ENCODE measurements around the gene IPO13. TPM values are rescaled to one million over a fixed set of nuclear protein-coding genes. Genes with fewer than 3 reads are reported as not detected.

The IPO13 gene
- total RNA-seq, 2 experiments from 2014 or later, result 24.1 to 24.4 TPM

DNA sequence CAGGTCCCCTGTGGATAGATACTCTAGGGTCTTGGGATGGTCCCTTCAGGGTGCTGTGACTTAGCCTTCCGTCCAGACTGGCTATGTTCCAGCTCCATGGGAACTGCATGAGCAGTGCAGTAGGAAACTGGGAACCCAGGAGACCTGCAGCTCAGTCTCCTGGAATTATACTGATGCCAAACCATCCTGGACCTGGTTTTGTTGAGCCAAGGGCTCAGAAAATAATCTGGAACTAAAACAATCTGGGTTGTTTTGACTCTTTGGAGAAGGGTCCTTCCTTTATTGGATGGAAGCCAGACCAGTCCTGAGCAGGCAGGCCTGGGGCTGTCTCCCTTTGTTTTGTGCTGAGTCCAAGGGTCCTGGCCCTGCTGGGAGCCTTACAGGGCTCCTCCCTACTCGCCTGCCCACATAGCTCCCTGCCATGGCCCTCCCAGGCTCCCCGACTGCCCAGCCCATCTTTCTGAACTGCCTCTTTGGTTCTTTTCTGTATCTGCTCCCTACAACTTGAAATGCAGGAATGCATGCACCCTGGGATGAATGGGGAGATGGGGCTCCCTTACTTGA, 1.2 kb downstream of the IPO13 start:
- DNase-seq (no peak), ATAC-seq (ENCODE audit: low read depth) (no peak)
- Mint-ChIP-seq H3K27ac (peak overlapping the region; percentile 90), H3K4me3 (peak overlapping the region; percentile 93), H3K9me3 (no peaks in the 10 kb centered on the region), H3K27me3 (no peaks in the 10 kb centered on the region), H3K36me3 (peaks cover 4% of the 10 kb centered on the region), H3K4me1 (peaks cover 25% of the 10 kb centered on the region)
- POLR2A ChIA-PET, result interaction anchor here (2.6 to 3.5 kb wide), 2 partner anchors 13 to 23 kb away, joined by 10 to 22 read pairs; partner anchors contain the start of gene DPH2

- POLR2A ChIA-PET, result interaction anchor here (1.2 to 1.7 kb wide), 2 partner anchors 9 to 15 kb away, joined by 3 to 6 read pairs; no protein-coding TSS in a partner anchor
- H3K36me3 Mint-ChIP-seq, result peaks cover 4% of the 10 kb centered on the region
- H3K9me3 Mint-ChIP-seq, result no peaks in the 10 kb centered on the region
- H3K4me3 Mint-ChIP-seq, result no peak overlapping the region
- H3K27ac Mint-ChIP-seq, result no peak overlapping the region
- peaks cover 25% of the 10 kb centered on the region for H3K4me1 Mint-ChIP-seq
- DNase-seq (no peak), ATAC-seq (ENCODE audit: low read depth) (no peak)
- H3K27me3 Mint-ChIP-seq, result no peaks in the 10 kb centered on the region
Measured at GRCh38 chr1:43949678-43950077, 2.9 kb downstream of the IPO13 start.

- Mint-ChIP-seq H3K9me3 (no peaks in the 10 kb centered on the region), H3K4me3 (no peak overlapping the region), H3K36me3 (peaks cover 3% of the 10 kb centered on the region), H3K4me1 (peaks cover 12% of the 10 kb centered on the region), H3K27ac (no peak overlapping the region), H3K27me3 (no peaks in the 10 kb centered on the region)
- ATAC-seq (ENCODE audit: low read depth), result no peak
- POLR2A ChIA-PET, result no interaction called here
- no peak for DNase-seq
Measured at GRCh38 chr1:43951021-43951985, 4.6 kb downstream of the IPO13 start.

DNA sequence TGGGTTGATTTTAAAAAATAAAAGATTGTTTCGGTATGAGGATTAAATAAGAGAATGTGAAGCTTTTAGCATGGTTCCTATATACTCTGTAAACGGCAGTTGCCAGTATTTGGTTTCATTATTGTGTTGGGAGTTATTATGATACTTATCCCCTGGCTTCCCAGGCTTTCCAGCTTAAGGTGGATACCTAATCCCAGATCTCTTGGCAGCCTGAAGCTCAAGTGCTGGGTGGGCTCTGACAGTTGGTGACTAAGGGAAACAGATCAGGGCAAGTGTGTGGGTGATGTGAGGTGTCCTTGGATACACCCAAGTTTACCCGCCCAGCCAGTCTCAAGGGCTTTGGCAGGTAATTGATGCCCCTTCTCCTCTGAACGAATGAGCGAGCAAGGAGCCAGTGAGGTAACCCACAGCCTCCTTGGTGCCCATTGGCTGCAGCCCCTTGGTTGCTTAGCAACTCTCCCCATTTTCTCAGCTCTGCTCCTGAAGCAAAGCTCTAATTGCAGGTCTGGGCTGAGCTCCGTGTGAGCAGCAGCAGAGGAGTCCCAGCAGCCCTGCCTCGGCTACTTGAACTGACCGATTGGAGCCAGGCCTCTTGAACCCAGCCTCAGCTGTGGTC, 6.1 kb downstream of the IPO13 start:
- no peaks in the 10 kb centered on the region for H3K9me3 Mint-ChIP-seq
- POLR2A ChIA-PET, result no interaction called here

DNA sequence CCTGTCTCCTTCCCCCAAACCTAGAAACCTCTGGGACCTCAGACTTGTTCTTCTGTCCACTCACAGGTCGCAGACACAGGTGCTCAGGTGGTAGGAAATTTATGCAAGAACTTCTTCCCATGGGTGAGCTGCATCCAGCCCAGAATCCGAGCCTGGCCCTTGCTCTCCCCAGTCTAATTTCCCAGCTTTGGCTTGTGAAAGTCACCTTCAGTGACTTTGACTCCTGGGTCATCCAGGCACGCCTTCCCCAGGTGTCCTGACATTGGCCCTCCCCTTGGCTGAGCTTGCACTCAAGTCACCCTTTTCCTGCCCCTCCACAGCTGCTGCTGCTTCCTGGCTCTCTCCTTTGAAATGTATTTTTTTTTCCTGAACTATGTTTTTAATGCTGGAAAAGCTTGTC, 6.6 kb downstream of the IPO13 start:
- ATAC-seq (ENCODE audit: low read depth) (no peak), DNase-seq (no peak)
- no peaks in the 10 kb centered on the region for H3K27me3 Mint-ChIP-seq
- no peaks in the 10 kb centered on the region for H3K9me3 Mint-ChIP-seq
- no peak overlapping the region for H3K27ac Mint-ChIP-seq
- POLR2A ChIA-PET, result no interaction called here
- peaks cover 3% of the 10 kb centered on the region for H3K4me1 Mint-ChIP-seq
- H3K36me3 Mint-ChIP-seq, result peaks cover 6% of the 10 kb centered on the region
- H3K4me3 Mint-ChIP-seq, result no peak overlapping the region

More for the DNA sequence above, 6.1 kb downstream of the IPO13 start:
- H3K27me3 Mint-ChIP-seq, result no peaks in the 10 kb centered on the region
- H3K4me3 Mint-ChIP-seq, result no peak overlapping the region
- no peak for DNase-seq
- no peak for ATAC-seq (ENCODE audit: low read depth)
- peaks cover 6% of the 10 kb centered on the region for H3K36me3 Mint-ChIP-seq
- peaks cover 8% of the 10 kb centered on the region for H3K4me1 Mint-ChIP-seq
- H3K27ac Mint-ChIP-seq, result no peak overlapping the region

DNA sequence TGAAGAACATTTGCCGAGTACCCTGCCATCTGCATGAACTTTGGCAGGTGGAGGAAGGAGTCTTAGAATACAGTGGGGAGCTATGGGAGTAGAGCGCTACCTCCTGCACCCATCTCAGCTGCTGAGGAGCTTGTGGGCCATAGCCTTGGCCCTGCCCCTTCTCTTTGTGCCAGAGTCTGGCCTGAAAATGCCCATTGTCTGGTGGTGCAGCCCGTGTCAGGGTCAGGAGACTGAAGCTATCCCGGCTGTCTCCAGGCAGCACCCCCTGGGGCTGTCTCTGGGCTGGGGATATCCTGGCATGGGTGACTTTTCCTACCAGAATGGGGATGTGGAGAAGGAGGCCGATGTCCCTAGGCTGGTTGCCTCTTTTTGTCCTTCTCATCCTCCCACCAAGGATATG, 7.3 kb downstream of the IPO13 start:
- no peaks in the 10 kb centered on the region for H3K9me3 Mint-ChIP-seq
- no peaks in the 10 kb centered on the region for H3K27me3 Mint-ChIP-seq
- POLR2A ChIA-PET, result no interaction called here
- no peak overlapping the region for H3K4me3 Mint-ChIP-seq
- ATAC-seq (ENCODE audit: low read depth), result no peak
- no peak overlapping the region for H3K27ac Mint-ChIP-seq
- H3K4me1 Mint-ChIP-seq, result no peaks in the 10 kb centered on the region
- H3K36me3 Mint-ChIP-seq, result peaks cover 6% of the 10 kb centered on the region
- DNase-seq, result no peak

- Mint-ChIP-seq H3K4me1 (no peaks in the 10 kb centered on the region), H3K9me3 (no peaks in the 10 kb centered on the region), H3K4me3 (no peak overlapping the region), H3K27ac (no peak overlapping the region), H3K27me3 (no peaks in the 10 kb centered on the region), H3K36me3 (peaks cover 5% of the 10 kb centered on the region)
- DNase-seq, result no peak
- POLR2A ChIA-PET, result interaction anchor here (1.1 kb wide), 1 partner anchor 45 kb away, joined by 4 read pairs; no protein-coding TSS in a partner anchor
- no peak for ATAC-seq (ENCODE audit: low read depth)
Measured at GRCh38 chr1:43956234-43956633, 9.5 kb downstream of the IPO13 start.

- Mint-ChIP-seq H3K36me3 (peaks cover 7% of the 10 kb centered on the region), H3K27me3 (no peaks in the 10 kb centered on the region)
- ATAC-seq (ENCODE audit: low read depth), result no peak
Measured at GRCh38 chr1:43957407-43958040, 10.8 kb downstream of the IPO13 start.

DNA sequence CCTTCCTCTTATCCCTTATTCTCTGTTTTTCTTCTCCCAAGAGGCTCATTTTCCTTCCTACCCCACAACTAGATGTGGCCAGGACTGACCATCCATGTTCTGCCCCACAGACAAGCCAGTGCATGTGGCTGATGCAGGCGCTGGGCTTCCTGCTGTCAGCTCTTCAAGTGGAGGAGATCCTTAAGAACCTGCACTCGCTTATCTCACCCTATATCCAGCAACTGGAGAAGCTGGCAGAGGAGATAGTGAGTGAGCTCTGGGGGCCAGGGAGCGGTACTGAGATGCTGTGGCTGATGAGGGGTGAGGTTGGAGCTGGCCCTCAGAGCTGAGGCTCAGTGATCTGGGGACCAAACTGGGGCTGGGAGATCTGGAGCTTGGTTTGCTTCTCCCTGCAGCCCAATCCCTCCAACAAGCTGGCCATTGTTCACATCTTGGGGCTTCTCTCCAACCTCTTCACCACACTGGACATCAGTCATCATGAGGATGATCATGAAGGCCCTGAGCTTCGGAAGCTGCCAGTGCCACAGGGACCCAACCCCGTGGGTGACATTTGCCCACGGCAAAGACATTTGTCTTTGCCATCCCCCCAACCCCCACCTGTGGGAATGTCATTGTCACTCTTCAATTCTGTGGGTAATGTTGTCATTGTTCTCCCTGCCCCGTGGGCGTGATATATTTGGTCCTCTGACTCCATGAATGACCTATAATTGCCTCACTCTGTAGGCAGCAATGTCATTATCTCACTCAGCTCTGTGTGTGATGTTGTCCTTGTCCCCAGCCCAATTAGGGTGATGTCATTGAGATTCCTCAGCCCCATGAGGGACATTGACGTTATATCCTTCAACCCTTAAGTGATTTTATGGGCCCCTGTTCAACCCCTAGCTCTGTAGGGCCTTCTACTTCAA, 11.9 kb downstream of the IPO13 start:
- H3K27me3 Mint-ChIP-seq, result no peaks in the 10 kb centered on the region
- DNase-seq, result no peak
- no peak overlapping the region for H3K4me3 Mint-ChIP-seq
- no peaks in the 10 kb centered on the region for H3K9me3 Mint-ChIP-seq
- H3K27ac Mint-ChIP-seq, result no peak overlapping the region
- peaks cover 8% of the 10 kb centered on the region for H3K4me1 Mint-ChIP-seq
- POLR2A ChIA-PET, result interaction anchor here (1.2 kb wide), 1 partner anchor 9 kb away, joined by 3 read pairs; no protein-coding TSS in a partner anchor
- H3K36me3 Mint-ChIP-seq, result peaks cover 7% of the 10 kb centered on the region
- no peak for ATAC-seq (ENCODE audit: low read depth)

More at GRCh38 chr1:43957407-43958040, 10.8 kb downstream of the IPO13 start:
- no peak overlapping the region for H3K4me3 Mint-ChIP-seq
- POLR2A ChIA-PET, result interaction anchor here (1.1 kb wide), 1 partner anchor 46 kb away, joined by 4 read pairs; no protein-coding TSS in a partner anchor
- no peak for DNase-seq
- no peak overlapping the region for H3K27ac Mint-ChIP-seq
- H3K4me1 Mint-ChIP-seq, result peaks cover 4% of the 10 kb centered on the region
- no peaks in the 10 kb centered on the region for H3K9me3 Mint-ChIP-seq

DNA sequence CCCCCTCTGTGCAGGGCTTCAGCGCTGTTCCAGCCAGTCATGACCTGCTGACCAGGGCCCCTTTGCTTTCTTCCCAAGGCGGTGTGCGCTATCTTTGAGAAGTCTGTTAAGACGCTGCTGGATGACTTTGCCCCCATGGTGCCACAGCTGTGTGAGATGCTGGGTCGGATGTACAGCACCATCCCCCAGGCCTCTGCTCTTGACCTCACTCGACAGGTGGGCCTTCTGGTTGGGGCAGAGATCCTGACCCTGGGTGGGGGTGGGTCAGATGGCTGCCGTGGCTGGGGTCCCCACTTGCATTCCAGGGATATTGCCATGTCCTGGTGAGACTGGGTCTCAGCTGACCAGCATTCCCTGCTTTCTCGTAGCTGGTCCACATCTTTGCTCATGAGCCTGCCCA, 14.0 kb downstream of the IPO13 start:
- Mint-ChIP-seq H3K27me3 (no peaks in the 10 kb centered on the region), H3K9me3 (no peaks in the 10 kb centered on the region), H3K4me1 (peaks cover 8% of the 10 kb centered on the region)

GRCh38 chr1:43961692-43962091, 14.9 kb downstream of the IPO13 start:
- Mint-ChIP-seq H3K4me1 (peaks cover 8% of the 10 kb centered on the region), H3K27me3 (no peaks in the 10 kb centered on the region)

More for the DNA sequence above, 14.0 kb downstream of the IPO13 start:
- no peak overlapping the region for H3K4me3 Mint-ChIP-seq
- no peak overlapping the region for H3K27ac Mint-ChIP-seq
- no peak for ATAC-seq (ENCODE audit: low read depth)
- POLR2A ChIA-PET, result no interaction called here
- peaks cover 7% of the 10 kb centered on the region for H3K36me3 Mint-ChIP-seq
- DNase-seq, result no peak

GRCh38 chr1:43962324-43962723, 15.6 kb downstream of the IPO13 start:
- ATAC-seq (ENCODE audit: low read depth) (no peak), DNase-seq (no peak)
- H3K4me3 Mint-ChIP-seq, result no peak overlapping the region
- H3K27me3 Mint-ChIP-seq, result no peaks in the 10 kb centered on the region
- H3K27ac Mint-ChIP-seq, result no peak overlapping the region
- peaks cover 8% of the 10 kb centered on the region for H3K4me1 Mint-ChIP-seq
- POLR2A ChIA-PET, result no interaction called here
- no peaks in the 10 kb centered on the region for H3K9me3 Mint-ChIP-seq
- peaks cover 4% of the 10 kb centered on the region for H3K36me3 Mint-ChIP-seq

More at GRCh38 chr1:43961692-43962091, 14.9 kb downstream of the IPO13 start:
- Mint-ChIP-seq H3K4me3 (no peak overlapping the region), H3K27ac (no peak overlapping the region), H3K36me3 (peaks cover 7% of the 10 kb centered on the region), H3K9me3 (no peaks in the 10 kb centered on the region)
- POLR2A ChIA-PET, result no interaction called here
- no peak for DNase-seq
- no peak for ATAC-seq (ENCODE audit: low read depth)
